ENCODE results near the gene PLEKHA7.
"Not testable (repeated sequence)": the region's sequence is repeated elsewhere in the genome, so short reads cannot be mapped to it uniquely, and the experiment has no call there.

The PLEKHA7 gene

DNA sequence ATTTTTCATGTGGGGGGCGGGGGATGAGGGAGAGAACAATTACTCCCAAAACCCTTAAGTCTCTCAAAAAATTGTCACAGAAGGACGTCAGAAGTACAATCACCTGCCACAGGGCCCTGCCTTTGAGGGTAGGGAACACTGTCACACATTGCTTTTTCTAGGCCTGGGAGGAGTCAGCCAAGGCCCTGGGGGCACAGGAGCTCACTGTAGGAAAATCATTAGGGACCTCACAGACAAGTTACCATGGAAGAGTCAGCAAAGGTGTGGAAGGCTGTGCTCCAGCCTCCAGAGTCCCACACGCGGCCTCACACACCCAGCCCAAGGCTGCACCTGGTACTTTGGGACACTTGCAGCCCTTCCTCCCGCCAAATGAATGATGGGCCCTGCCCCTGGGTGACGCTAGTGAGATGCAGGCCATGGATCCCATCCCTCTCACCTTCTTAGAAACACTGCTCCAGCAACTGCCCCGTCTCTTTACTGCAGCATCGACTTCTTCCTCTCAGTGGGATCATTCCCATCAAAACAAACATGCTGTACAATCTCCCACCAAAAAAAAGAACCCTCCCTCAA is 3.3 kb downstream of the PLEKHA7 start:
- no peak for DNase-seq

DNA sequence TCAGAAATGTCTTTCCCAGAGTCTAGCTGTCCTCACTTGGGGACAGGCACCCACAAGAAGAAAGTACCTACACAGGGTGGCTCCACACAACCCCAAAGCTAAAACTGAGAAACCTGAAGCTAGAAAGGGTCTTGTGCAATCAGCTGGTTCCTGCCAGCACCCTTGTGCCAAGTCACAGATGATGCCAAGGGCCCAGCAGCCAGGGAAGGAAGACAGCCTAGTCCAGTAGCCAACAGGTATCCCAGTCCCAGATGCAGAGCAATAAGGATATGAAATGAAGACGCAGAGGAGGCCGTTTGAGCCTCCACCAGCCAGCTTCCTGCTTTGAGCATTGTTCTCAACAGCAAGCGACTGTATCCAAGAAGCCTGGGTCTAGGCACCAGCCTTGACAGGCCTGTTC is 6.1 kb downstream of the PLEKHA7 start:
- no peak for DNase-seq

DNA sequence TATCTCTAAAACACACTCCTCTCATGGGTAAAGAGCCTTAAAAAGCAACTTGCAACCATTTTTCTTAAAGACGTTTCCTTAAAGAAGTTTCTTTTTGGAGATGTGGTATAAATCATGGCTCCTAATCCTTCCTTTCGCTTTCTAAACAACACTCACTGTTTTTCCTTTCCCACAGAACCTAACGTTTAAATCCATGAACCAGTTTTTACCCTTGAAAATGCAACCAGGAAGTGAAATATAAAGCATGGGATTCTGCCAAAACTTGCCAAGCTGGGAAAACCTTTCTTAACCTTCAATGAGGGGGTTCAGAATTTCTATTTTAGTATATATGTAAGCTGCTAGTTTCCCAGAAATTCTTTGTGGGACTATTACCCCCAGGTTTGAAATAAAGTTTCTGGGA is 8.6 kb downstream of the PLEKHA7 start:
- no peak for DNase-seq

DNA sequence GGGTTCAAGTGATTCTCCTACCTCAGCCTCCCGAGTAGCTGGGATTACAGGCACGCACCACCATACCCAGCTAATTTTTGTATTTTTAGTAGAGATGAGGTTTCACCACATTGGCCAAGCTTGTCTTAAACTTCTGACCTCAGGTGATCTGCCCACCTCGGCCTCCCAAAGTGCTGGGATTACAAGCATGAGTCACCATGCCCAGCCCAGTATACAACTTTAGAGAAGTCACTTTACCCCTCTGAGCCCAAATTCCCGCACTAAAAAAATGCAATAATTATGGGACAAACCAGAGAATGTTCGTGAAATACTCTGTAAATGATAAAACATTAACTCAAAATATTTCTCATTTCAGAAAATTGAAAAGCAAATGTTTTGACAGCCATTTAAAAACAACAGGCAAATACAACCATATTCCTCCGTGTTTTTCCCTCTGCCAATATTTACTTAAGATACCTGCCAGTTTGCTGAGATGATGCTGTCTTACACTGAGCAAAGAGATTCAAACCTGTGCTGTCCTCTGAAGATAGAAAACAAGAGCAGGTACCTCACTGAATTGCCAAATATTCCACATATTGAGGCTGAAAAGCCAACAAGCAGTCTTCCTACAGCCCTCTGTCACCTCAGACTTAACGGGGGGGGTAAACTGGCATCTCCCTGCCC is 9.6 kb downstream of the PLEKHA7 start:
- no peak for DNase-seq

DNA sequence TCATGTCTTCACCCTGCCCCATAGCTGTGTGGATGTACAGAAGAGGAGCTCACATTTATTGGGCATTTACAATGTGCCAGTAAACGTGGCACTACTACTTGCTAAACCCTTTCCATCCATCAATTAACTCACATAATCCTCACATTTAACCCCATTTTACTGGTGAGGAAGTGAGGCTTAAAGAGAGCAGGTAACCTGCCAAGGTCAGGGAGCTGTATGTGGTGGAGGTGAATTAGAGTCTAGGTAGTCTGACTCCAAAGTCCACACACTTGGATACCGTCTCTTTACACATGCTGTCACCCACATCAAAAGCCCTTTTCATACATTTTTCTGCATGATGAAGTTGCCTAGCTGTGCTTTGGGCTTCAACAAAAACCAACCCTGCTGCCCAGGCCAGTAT is 10.8 kb downstream of the PLEKHA7 start:
- no peak for DNase-seq

DNA sequence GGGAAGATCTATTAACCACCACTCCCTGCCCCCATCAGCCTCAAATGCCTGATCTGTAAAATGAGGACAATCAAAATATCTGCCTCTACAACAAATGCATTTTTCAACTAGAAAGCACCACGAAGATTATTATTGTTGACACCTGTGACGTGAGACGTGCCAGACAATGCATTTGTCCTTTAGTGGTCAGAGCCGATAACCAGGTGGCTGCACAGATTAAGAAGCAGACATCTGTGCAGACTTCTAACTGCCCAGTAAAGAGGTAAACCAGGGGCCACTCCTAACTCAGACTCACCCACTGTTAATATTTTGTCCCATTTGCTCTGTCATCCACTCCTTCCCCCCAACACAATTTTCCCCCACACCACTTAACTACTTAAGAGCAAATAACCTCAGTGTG is 11.7 kb downstream of the PLEKHA7 start:
- no peak for DNase-seq

DNA sequence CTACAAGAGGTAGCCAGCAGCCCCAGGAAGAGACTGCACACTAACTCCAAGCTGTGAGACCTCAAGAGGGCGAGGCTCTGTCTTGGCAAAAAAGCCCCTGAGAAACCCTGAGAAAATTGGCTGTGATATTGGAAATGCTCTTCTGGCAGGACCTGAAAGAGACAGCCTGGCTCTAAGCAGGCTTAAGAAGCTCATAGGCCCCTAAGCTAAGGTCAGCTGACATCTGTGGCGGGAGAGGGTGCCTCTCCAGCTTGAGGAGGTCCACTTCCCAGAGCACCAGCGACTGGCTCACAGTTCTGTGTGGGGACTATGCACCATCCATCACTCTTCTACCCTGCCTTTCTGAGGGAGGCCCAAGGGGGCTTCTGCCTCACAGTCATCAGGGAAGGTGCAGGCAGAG is 12.4 kb downstream of the PLEKHA7 start:
- DNase-seq, result no peak

DNA sequence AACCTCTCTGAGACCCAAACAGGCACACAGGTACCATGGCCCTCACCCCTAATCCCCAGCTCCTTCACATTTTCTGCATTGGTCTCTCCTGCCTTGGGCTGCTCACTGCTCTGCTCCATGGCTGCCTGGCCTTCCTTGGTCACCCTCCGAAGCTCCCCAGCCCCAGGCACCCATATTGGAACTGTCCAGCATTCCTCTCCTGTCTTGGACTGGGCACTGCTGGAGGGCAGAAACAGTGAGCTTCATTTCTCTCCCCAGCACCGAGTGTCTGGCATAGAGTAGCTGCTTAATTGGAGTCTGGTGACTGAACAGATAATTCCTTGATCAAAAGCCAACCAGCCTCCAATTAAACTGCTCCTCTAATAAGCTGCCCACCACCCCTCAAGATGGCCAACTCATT is 13.2 kb downstream of the PLEKHA7 start:
- DNase-seq, result no peak

DNA sequence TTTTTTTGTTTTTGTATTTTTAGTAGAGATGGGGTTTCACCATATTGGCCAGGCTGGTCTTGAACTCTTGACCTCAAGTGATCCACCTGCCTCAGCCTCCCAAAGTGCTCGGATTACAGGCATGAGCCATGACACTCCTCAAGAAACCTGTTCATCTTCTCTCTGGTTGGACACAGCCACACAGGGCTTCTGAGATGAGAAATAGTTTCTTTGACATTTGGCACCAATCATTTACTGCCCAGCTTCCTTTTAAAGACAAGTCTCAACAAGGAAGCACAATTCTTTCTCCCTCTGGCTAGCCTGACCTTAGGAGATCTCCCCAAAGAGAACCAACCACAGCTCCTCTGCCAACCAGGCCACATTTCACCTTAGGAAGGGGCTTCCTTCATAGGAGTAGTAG is 14.0 kb downstream of the PLEKHA7 start:
- DNase-seq, result not testable (repeated sequence)

DNA sequence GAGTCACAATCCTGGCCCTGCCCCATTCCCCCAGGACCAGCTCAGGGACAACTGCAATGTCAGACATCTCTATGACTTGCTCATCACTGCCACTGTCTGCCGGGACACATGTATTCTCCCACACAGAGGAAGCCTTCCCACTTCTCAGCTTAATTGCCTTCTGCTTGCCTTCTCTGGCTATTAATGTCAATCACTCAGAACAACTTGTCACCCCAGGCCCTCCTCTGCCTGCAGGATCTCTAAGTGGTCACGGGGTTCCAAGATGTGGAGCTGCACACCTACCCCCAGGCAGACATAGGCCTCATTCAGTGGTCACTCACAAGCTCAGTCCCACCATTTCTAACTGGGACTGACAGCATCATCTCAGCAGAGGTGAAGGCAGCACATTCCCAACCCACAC is 15.1 kb downstream of the PLEKHA7 start:
- no peak for DNase-seq

DNA sequence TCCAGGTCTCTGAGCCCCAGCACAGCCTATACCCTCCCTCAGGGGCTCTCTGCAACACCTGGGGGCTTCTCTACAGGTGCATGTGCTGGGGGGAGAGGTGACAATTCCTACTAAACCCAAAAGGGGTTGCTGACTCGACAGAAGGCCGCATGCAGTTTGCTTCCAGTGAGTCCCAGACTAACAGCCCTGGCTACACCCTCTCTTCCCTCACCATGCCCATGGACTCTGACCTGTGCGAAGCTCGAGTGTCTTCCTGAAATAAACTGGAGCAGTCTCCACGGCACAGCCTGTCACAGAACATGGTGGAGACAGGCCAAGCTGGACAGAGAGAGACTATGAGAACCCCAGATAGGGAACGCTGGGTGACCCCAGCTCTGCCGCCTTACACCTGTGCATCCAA is 16.6 kb downstream of the PLEKHA7 start:
- DNase-seq, result no peak

DNA sequence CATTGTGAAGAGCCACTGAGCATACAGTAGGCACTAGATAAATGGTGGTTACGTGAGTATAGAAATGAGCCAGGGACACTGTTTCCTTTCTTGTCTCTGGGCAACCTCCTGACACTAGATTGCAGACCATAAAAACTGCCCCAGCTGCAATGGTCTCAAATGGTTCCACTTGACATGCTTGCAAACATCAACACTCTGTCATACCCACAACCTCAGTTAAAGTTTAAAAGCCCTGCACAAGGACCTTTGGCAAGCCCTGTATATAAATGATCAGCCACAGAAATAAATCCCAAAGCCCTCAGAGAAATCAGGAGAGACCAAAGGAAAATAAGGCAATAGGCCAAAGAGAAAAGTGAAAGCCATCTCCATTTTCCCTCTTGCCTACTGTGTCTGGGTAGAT is 20.7 kb downstream of the PLEKHA7 start:
- no peak for DNase-seq

DNA sequence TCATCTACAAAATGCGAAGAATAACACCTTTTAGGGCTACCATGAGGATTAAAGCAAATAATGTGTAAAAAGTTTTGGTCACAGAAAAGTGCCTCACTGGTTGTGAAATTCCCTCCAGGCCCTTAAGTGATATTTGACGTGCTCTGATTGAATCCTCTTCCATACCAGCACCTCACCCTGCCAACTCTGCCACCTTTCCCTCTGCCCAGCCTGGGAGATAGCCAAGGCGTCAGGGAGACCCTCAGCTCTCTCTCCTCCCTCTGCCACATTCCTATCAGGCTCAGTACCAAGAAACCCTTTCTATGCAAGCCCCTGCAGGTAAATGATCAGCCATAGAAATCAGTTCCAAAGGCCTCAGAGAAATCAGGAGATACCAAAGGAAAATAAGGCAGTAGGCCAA is 21.4 kb downstream of the PLEKHA7 start:
- no peak for DNase-seq

DNA sequence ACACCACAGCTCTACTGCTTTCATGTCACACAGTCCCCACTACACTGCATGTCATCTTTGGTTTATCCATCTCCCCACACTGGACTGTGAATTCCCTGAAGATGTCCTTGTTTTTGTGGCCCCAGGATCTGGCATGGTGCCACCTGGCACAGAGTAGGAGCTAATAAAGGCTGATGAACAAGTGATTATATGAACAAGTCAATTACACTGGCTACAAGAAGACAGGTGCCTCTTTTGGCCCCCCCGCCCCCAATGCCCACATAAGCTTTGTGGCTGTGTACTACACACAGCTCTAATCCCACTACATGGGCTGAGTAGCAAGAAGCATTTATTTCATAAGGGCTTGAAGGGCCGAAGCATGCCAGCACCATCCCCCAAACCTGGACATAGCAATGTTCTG is 24.7 kb downstream of the PLEKHA7 start:
- no peak for DNase-seq

DNA sequence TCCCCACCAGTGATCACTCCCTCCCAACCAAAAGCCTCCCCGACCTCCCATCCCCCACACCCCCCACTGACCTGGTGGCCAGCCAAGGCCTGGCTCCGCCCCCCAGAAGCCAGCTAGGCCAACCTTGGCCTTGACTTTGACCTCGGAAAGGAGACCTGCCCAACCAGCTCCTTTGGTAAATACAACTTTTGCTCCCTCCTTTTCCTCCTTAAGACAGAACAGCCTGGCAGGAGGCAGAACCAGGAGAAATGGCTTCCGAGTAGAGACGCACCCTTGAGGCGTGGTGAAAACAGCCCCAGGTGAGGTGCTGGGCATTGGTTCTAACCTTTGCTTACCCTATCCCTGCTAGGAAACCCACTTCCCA is 27.0 kb downstream of the PLEKHA7 start:
- DNase-seq, result no peak

DNA sequence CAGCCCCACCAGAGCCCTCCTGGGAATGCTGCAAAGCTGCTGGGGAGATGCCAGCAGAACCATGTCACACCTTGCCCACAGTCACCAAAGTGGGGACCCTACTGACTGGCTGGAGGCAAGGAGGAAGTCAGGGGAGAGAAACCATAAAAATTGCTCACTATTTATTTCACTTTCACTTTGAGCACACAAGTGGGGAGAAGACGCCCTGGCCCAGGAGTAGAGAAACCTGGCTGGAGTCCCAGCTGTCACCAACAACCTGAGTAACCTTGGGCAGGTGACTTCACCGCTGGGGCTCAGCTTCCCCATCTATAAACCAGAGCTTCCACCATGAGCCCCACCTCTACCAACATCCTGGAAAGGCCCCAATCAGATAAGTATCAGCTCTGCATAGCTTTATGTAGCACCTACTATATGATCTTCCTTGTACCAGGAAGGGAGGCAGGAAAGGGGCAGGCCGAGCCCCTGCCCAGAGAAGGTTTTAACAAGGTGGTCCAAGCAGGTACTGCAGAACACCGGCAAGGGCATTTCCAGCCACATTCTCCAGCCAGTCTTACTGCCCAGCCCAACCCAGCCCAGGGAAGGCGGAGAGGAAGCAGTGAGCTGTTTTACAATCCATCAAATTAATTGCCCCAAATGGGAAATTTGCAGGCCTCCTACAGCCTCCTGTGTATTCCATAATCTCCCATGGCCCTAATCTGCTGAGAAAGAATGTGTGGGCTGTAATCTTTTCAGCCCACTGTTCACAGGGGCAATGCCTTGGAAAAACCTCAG is 27.6 kb downstream of the PLEKHA7 start:
- DNase-seq, result no peak

DNA sequence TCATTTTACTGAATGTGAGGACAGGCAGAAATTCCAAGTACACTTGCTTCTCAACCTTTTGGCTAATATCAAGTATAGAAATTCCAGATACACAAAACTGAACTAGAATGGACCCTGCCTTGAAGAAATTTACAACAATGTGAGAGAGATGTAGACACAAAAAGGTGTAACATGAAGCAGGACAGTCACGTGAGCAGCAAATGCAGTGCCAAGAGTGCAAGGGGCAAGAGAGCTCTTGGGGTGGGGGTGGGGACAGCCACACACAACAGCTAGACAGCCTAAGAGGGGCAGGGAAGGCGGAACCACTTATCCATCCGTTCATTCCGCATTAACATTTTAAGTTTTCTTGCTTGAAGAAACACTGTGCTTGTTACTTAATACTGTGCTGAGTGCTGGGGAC is 28.9 kb downstream of the PLEKHA7 start:
- DNase-seq, result no peak

DNA sequence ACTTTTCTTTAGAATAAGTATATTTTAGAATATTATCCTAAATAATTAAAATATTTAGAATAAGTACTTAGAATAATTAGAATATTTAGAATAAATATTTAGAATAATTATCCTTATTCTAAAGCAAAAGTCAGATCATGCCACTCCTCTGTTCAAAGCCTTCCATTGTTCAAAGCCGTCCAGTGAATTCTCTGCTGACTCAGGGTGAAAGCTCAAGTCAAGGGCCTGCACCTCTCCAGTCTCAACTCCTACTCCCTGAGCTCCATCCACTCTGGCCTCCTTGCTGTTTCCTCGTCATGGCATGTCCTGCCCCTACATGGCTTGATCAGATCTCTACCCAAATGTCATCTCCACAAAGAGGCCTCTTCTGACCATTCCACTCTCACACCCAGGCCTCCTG is 30.0 kb downstream of the PLEKHA7 start:
- no peak for DNase-seq

DNA sequence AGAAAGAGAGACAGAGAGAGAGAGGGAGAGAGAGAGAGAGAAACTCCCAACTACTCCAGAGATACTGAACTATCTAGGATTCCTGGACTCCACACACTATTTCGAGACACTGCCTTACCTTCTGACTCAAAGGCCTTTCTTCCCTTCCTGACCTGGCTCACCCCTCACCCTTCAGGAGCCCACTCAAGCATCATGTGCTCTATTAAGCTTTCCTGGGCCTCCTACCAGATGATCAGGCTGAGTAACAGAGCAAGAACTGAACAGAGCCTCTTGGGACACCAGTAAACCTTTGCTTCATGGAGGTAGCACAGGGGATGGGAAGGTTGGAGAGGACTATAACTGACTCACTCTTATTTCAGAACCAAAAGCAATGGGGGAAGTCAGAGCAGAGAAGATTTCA is 31.4 kb downstream of the PLEKHA7 start:
- no peak for DNase-seq

DNA sequence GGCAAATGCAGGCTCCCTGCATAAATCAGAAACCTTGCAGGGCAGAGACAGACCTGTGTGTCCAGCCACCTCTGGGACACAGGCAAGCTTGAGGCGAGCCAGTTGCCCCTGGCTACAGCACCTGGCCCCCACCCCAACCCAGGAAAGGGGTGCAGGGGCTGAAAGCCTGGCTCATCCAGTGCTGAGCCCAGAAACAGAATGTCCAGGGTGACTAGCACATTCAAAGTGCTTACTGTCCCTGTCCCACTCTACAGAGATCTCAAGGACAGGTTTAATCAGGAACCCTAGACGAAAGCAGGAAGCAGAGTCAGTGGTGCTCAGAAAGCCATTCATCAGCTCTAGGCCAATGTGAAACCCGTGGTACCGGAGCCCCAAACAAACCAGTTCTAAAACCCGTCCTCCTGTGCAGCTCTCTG is 31.9 kb downstream of the PLEKHA7 start:
- peak; percentile 15 for DNase-seq

DNA sequence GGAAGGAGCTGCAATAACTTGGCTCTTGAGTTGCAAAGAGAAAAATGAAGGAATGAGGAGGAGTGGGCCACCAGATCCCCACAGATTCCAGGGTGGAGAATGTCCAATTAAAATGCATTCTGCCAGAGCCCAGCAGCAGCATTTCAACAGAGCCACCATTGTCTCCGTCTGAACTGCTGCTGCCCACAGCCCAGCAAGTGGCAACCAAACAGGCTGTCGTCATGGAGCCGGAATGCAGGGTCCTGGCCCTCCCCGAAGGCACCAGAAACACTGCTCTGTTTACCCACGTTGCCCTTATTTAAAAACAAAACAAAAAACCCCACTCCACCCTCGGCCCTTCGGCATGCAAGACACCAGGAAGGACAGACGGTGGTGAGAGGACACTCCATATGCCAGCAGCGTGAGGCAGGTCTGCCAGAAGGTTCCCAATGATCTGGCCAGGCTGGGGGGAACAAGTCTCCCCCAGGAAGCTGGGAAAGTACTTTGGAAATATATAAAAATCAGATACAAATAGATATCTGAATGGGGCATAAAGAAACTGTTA is 32.5 kb downstream of the PLEKHA7 start:
- DNase-seq, result no peak

DNA sequence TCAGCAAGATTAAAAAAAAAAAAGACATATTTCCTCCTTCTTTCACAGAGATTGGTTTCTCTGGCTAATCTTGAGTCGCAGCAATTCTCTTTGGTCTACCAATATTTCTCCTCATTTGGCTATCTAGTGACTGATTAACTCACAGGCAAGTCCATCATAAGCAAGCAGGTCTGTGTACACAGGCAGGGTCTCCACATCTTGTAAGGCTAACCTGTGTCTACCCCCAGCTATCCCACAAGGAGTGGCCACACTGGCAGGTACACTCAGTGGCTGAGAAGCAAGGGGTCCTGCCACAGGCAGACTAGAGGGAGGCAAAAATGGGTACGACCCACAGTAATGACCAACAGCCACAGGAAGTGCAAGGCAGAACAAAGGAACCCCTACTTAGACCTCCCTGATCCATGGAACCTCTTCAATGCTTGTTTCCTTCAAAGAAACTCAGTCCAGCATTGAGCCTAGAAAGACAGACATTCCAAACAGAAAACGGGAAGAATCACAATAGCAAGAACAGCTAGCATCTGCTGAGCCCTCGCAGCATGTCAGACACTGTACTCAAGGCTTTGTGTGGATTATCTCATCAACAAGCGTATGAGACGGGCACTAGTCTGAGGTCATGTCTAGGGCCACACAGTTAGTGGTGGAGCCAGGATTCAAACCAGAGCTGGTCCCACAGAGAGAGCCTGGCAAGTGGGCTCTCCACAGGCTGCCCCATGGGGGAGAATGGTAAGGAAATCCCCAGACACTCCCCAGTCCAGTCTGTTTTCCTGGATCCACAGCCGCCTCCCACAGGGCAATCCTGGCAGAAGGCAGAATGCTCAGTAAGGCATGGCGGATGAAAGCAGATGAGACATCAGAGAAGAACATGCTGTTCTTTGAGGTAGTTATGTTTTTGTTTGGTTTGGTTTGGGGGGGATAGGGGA is 34.3 kb downstream of the PLEKHA7 start:
- no peak for DNase-seq

DNA sequence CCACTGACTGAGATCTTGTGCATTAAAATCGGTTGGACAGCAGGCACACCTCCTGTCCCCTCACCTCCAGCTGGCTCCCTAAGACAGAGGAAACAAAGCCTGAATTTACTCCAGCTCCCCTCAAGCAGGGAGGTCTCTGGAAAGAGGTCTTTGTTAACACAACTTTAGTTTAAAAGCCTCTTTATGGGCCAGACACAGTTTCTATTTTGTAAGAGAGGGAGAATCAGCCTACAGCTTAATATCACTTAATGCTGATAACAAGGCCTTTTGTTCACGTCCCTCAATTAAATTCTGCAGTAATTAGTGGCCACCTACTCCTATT is 36.3 kb downstream of the PLEKHA7 start:
- DNase-seq, result no peak

All from NCI-H510A treated with DMSO at 0.1 percent for 48 hours (cell line).